PFSK-1 (cell line): ENCODE data around the gene SPARC.

ENCODE experiments used
- POLR2AphosphoS5 ChIP-seq: IDR thresholded peaks from 2 replicates; pipeline ENCODE4 v1.6.1; 2012; ENCODE audit warnings: low read depth, mild to moderate bottlenecking, control low read depth, low read length, moderate library complexity
- SIN3A ChIP-seq: IDR thresholded peaks from 2 replicates; pipeline ENCODE4 v1.6.1; 2012; ENCODE audit warnings: mild to moderate bottlenecking, low read length, moderate library complexity, borderline replicate concordance; ENCODE audit not compliant: insufficient read depth
- TAF1 ChIP-seq: IDR thresholded peaks from 2 replicates; pipeline ENCODE4 v1.6.1; 2012; ENCODE audit warnings: low read length, control low read depth, borderline replicate concordance; ENCODE audit not compliant: insufficient read depth
- TF ChIP-seq, protein P1 (sequence below), 2 experiments: IDR thresholded peaks; 2 replicates each; pipeline versions ENCODE4 v1.6.1 to v1.8.0; 2011 to 2012; ENCODE audit warnings: low read depth in 2 of 2, low read length in 2 of 2, control low read depth in 1 of 2, inconsistent platforms in 1 of 2, mild to moderate bottlenecking in 1 of 2, moderate library complexity in 1 of 2; ENCODE audit not compliant: insufficient read depth in 1 of 2

DNA sequence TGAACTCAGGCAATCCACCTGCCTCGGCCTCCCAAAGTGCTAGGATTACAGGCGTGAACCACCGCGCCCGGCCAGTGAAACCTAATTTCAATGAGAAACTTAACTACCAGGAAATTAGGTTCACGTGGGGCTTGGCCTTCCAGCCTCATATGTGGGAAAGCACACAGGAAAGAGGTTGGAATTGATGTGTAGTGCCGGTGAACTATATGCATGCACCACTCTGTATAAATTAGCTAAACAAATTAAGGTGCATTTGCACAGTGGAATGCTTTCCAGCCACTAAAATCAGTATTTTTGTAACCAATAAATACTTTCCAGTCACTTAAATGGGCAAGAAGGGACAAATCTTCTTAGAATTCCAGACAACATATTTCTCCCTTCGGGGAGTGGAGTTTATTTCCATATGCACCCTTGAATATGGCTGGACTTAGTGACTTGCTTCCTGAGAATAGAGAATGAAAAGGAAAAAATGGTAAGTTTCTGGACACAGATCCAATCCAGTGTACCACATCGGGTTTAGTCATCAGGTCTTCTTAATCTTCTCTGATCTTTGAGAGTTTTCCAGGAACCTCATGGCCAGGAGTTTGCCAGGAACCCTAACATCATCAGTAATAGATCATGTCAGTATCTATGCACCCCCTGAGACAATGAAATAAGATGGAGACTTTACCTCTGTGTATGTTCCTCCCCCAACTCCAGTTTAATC is 46.8 kb upstream of the SPARC start:
- TF ChIP-seq TAF1 (no peak), POLR2AphosphoS5 (no peak), SIN3A (no peak)
- TF ChIP-seq, protein P1, sequence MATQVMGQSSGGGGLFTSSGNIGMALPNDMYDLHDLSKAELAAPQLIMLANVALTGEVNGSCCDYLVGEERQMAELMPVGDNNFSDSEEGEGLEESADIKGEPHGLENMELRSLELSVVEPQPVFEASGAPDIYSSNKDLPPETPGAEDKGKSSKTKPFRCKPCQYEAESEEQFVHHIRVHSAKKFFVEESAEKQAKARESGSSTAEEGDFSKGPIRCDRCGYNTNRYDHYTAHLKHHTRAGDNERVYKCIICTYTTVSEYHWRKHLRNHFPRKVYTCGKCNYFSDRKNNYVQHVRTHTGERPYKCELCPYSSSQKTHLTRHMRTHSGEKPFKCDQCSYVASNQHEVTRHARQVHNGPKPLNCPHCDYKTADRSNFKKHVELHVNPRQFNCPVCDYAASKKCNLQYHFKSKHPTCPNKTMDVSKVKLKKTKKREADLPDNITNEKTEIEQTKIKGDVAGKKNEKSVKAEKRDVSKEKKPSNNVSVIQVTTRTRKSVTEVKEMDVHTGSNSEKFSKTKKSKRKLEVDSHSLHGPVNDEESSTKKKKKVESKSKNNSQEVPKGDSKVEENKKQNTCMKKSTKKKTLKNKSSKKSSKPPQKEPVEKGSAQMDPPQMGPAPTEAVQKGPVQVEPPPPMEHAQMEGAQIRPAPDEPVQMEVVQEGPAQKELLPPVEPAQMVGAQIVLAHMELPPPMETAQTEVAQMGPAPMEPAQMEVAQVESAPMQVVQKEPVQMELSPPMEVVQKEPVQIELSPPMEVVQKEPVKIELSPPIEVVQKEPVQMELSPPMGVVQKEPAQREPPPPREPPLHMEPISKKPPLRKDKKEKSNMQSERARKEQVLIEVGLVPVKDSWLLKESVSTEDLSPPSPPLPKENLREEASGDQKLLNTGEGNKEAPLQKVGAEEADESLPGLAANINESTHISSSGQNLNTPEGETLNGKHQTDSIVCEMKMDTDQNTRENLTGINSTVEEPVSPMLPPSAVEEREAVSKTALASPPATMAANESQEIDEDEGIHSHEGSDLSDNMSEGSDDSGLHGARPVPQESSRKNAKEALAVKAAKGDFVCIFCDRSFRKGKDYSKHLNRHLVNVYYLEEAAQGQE (IDR thresholded peaks at IDR 0.05; ENCODE audit: insufficient read depth in 1 of 2, low read depth in 2 of 2, low read length in 2 of 2): no peak
